BE2C (cell line): Measurements from ENCODE around the gene BCL10.

Source experiments
- DNase-seq: peaks from one replicate; pipeline ENCODE4 v3.0.0-alpha.2; 2020
- H3K27me3 ChIP-seq: fragments of 250-450 bp; sonication (Bioruptor Pico); 2 replicates; pipeline ENCODE4 v1.5.1; 2020; ENCODE audit warnings: mild to moderate bottlenecking
- H3K36me3 ChIP-seq: fragments of 250-450 bp; sonication (Bioruptor Pico); 2 replicates; pipeline ENCODE4 v1.5.1; 2020; ENCODE audit warnings: mild to moderate bottlenecking
- H3K4me1 ChIP-seq: fragments of 250-450 bp; sonication (Bioruptor Pico); 2 replicates; pipeline ENCODE4 v1.5.1; 2020
- H3K4me3 ChIP-seq: 2 replicates; pipeline ENCODE4 v1.5.1; 2011; ENCODE audit warnings: low read depth, low read length
- H3K9me3 ChIP-seq: fragments of 250-450 bp; sonication (Bioruptor Pico); 2 replicates; pipeline ENCODE4 v1.5.1; 2020
- CTCF ChIP-seq: IDR thresholded peaks from 2 replicates; pipeline ENCODE4 v1.5.1; 2012; ENCODE audit warnings: mild to moderate bottlenecking, low read depth, low read length

The BCL10 gene

DNA sequence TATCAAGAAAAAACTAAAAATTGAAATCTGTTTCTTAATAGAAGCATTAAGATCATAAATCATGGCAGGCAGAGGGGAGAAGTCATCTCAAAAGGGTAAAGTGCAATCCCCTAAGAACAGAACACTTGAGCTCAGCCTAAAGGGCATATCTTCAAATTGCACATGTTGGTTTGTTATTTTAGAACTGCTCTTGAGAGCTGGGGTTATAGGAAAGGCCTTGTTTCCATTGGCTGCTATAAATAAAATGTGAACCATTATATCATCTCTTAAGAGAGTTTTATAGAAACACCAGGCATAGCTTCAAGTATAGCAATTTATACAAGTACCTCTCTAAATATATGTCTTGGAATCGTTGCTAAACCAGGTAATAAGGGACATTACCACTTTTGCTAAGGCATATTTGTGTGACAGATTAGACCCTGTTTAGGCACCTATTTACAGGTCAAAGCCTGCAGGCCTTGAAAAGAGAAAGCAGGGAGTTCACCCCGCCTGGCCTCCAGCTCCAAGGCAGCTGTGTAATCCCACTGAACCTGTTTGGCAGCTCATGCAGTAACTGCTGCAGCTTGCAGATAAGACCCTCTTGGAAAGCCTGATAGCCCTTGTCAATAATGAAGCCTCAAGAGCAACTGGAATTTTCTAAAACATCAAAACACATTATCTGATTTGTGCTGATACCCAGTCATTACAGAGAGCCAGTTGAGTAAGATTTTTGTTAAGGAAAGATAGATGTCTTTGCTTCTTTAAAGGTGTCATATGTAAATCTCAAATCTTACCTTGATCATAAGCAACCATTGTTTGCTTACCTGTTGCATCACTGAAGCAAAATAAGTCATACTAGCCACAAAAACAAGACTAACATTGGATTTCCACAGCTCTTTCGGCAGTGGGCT, 51.5 kb downstream of the BCL10 start:
- H3K9me3 ChIP-seq, result no peaks in the 10 kb centered on the region
- H3K27me3 ChIP-seq, result peaks cover 4% of the 10 kb centered on the region
- H3K36me3 ChIP-seq, result no peaks in the 10 kb centered on the region
- no peak for DNase-seq
- H3K4me3 ChIP-seq, result no peak overlapping the region
- no peak for TF ChIP-seq CTCF
- H3K4me1 ChIP-seq, result no peaks in the 10 kb centered on the region

- DNase-seq, result no peak
- Histone ChIP-seq H3K36me3 (no peaks in the 10 kb centered on the region), H3K4me3 (no peak overlapping the region), H3K27me3 (peaks cover 4% of the 10 kb centered on the region), H3K4me1 (no peaks in the 10 kb centered on the region), H3K9me3 (no peaks in the 10 kb centered on the region)
- no peak for TF ChIP-seq CTCF
Observed at GRCh38 chr1:85224295-85224694, 52.1 kb downstream of the BCL10 start.

DNA sequence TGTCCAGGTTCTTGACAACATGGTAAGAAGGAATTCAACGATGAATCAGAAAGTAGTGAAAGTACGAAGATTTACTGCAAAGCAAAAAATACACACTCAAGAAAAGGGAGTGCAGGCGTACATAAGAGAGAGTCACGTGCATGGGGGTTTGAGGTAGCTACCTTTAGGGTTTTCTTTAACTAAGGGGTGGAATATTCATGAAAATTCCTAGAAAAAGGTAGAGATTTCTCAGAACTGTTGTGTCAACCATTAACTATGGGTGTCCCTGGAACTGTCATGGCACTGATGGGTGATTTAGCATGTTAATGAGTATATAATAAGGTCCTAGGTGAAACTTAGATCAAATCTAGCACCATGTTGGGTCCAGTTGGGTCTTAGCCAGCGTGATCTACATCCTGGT, 53.1 kb downstream of the BCL10 start:
- Histone ChIP-seq H3K27me3 (peaks cover 4% of the 10 kb centered on the region), H3K4me3 (no peak overlapping the region), H3K9me3 (no peaks in the 10 kb centered on the region), H3K36me3 (no peaks in the 10 kb centered on the region), H3K4me1 (no peaks in the 10 kb centered on the region)
- no peak for TF ChIP-seq CTCF
- no peak for DNase-seq

GRCh38 chr1:85220756-85221201, 55.7 kb downstream of the BCL10 start:
- H3K36me3 ChIP-seq, result no peaks in the 10 kb centered on the region
- TF ChIP-seq CTCF, result no peak
- DNase-seq, result no peak
- peaks cover 4% of the 10 kb centered on the region for H3K27me3 ChIP-seq
- H3K9me3 ChIP-seq, result no peaks in the 10 kb centered on the region
- H3K4me3 ChIP-seq, result no peak overlapping the region
- no peaks in the 10 kb centered on the region for H3K4me1 ChIP-seq

DNA sequence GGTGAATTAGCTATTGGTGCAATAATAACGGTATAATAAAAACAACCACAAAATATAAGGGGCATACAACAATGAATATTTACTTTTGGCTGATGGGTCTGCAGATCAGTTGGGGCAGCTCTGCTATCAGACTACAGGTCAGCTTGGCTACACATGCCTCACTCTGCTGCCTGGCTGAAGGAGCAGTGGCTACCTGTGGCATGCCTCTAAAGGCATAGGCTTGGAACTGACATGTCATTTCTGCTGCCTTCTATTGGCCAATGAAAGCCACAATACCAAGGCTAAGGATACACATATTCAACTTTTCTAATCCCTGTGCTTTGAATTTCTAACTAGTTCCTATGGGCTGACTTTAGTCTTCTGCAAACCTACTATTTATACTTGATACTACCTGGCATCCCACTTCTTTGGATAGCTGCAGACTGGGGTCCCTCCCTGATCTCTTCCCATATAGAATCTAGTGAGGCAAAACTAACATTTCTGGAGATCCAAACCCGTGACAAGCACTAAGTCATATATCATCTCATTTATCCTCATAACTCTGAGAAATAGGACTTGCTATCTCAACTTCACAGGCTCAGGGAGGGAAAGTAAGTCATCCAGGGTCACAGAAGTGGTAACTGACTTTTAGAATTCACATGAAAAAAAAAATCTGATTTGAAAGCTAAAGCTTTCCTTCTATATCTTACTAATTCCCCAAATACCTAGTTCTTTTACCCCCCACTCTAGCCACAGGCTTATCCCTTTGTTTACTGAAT, 56.4 kb downstream of the BCL10 start:
- no peaks in the 10 kb centered on the region for H3K36me3 ChIP-seq
- H3K27me3 ChIP-seq, result peaks cover 4% of the 10 kb centered on the region
- no peak for TF ChIP-seq CTCF
- no peaks in the 10 kb centered on the region for H3K9me3 ChIP-seq
- no peaks in the 10 kb centered on the region for H3K4me1 ChIP-seq
- no peak overlapping the region for H3K4me3 ChIP-seq
- DNase-seq, result no peak
